Measurements from ENCODE around the gene GRIK2. TPM values are rescaled to one million over a fixed set of nuclear protein-coding genes. Genes with fewer than 3 reads are reported as not detected.

Gene GRIK2
- total and polyA plus RNA-seq, 7 donors, result 0.25 to 8.9 (median 2.1) TPM; not detected in 2

DNA sequence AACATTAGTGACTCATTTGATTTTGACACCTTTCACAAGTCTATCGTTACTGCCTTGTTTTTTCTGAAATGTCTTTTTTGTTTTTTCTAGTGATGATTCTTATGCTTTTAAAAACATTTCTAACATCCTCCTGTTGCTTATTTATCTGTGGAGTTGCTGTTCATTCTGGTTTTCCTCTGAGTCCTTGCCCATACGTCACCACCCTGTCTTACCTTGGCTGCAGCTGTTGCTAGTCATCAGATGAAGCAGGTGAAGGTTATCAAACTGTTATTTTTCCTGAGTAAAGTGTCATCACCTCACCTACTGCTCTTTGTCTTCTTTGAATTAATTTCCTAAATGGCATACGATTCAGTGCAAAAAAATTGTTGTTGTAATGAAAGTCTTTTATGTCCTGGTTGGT is 376.6 kb downstream of the GRIK2 start:
- no peak for DNase-seq
- intact Hi-C loops (cut with DNase I), result no loop called here
- TF ChIP-seq, protein P1, sequence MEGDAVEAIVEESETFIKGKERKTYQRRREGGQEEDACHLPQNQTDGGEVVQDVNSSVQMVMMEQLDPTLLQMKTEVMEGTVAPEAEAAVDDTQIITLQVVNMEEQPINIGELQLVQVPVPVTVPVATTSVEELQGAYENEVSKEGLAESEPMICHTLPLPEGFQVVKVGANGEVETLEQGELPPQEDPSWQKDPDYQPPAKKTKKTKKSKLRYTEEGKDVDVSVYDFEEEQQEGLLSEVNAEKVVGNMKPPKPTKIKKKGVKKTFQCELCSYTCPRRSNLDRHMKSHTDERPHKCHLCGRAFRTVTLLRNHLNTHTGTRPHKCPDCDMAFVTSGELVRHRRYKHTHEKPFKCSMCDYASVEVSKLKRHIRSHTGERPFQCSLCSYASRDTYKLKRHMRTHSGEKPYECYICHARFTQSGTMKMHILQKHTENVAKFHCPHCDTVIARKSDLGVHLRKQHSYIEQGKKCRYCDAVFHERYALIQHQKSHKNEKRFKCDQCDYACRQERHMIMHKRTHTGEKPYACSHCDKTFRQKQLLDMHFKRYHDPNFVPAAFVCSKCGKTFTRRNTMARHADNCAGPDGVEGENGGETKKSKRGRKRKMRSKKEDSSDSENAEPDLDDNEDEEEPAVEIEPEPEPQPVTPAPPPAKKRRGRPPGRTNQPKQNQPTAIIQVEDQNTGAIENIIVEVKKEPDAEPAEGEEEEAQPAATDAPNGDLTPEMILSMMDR (IDR thresholded peaks at IDR 0.05), result no peak
- TF ChIP-seq POLR2A (IDR thresholded peaks at IDR 0.05) (no peak), EP300 (IDR thresholded peaks at IDR 0.05) (no peak)
- no peak overlapping the region for H3K27ac ChIP-seq
- H3K36me3 ChIP-seq, result no peaks in the 10 kb centered on the region
- no peaks in the 10 kb centered on the region for H3K27me3 ChIP-seq
- H3K4me3 ChIP-seq, result no peak overlapping the region
- no peaks in the 10 kb centered on the region for H3K9me3 ChIP-seq
- H3K4me1 ChIP-seq, result no peaks in the 10 kb centered on the region
- WGBS, 2 donors, result 77 to 81% methylated on average over 3 of the region's 3 CpGs

GRCh38 chr6:101776919-101777350 is 383.4 kb downstream of the GRIK2 start:
- intact Hi-C loops (cut with DNase I), result no loop called here
- no peak for TF ChIP-seq POLR2AphosphoS5 (IDR thresholded peaks at IDR 0.05)
- TF ChIP-seq, protein P1 (IDR thresholded peaks at IDR 0.05), result no peak
- TF ChIP-seq EP300 (IDR thresholded peaks at IDR 0.05), result no peak
- TF ChIP-seq POLR2A (IDR thresholded peaks at IDR 0.05), result no peak
- 89 to 93% methylated on average over 7 of the region's 7 CpGs for WGBS, 2 donors

GRCh38 chr6:101777646-101778045 is 384.1 kb downstream of the GRIK2 start:
- H3K4me1 ChIP-seq, result no peaks in the 10 kb centered on the region
- H3K27ac ChIP-seq, result no peak overlapping the region
- 58 to 61% methylated on average over 2 of the region's 2 CpGs for WGBS, 2 donors
- intact Hi-C loops (cut with DNase I), result no loop called here
- H3K27me3 ChIP-seq, result no peaks in the 10 kb centered on the region
- TF ChIP-seq POLR2A (IDR thresholded peaks at IDR 0.05) (no peak), EP300 (IDR thresholded peaks at IDR 0.05) (no peak), POLR2AphosphoS5 (IDR thresholded peaks at IDR 0.05) (no peak)
- TF ChIP-seq, protein P1 (IDR thresholded peaks at IDR 0.05), result no peak
- DNase-seq, result no peak
- H3K36me3 ChIP-seq, result no peaks in the 10 kb centered on the region
- no peak overlapping the region for H3K4me3 ChIP-seq
- no peaks in the 10 kb centered on the region for H3K9me3 ChIP-seq

More at GRCh38 chr6:101776919-101777350, 383.4 kb downstream of the GRIK2 start:
- Histone ChIP-seq H3K4me3 (no peak overlapping the region), H3K4me1 (no peaks in the 10 kb centered on the region), H3K27me3 (no peaks in the 10 kb centered on the region), H3K9me3 (no peaks in the 10 kb centered on the region), H3K36me3 (no peaks in the 10 kb centered on the region), H3K27ac (no peak overlapping the region)
- no peak for DNase-seq

GRCh38 chr6:101779051-101779844 is 385.7 kb downstream of the GRIK2 start:
- Histone ChIP-seq H3K36me3 (no peaks in the 10 kb centered on the region), H3K27ac (no peak overlapping the region), H3K9me3 (no peaks in the 10 kb centered on the region), H3K4me3 (no peak overlapping the region), H3K27me3 (no peaks in the 10 kb centered on the region), H3K4me1 (no peaks in the 10 kb centered on the region)
- WGBS, 2 donors, result 92 to 94% methylated on average over 1 of the region's 1 CpG
- TF ChIP-seq, protein P1 (IDR thresholded peaks at IDR 0.05), result no peak
- TF ChIP-seq EP300 (IDR thresholded peaks at IDR 0.05) (no peak), POLR2AphosphoS5 (IDR thresholded peaks at IDR 0.05) (no peak), POLR2A (IDR thresholded peaks at IDR 0.05) (no peak)
- DNase-seq, result no peak
- intact Hi-C loops (cut with DNase I), result no loop called here
